ENCODE data around the gene SNX20. TPM values are rescaled to one million over a fixed set of nuclear protein-coding genes. Genes with fewer than 3 reads are reported as not detected.
A peak's percentile ranks its signal among the peaks of the same experiment; 100 is the strongest.

SNX20 gene
- total RNA-seq, 1 donor from 2014 or later, result not detected

- Histone ChIP-seq H3K27me3 (ENCODE audit: control insufficient read depth, insufficient read depth, low read length) (no peaks in the 10 kb centered on the region), H3K4me3 (ENCODE audit: low read depth, low read length) (no peak overlapping the region), H3K36me3 (ENCODE audit: control insufficient read depth, insufficient read depth, low read length) (no peaks in the 10 kb centered on the region)
- no peak for TF ChIP-seq CTCF (IDR thresholded peaks at IDR 0.05; ENCODE audit: insufficient read depth, low read length, poor library complexity, severe bottlenecking)
- no peak for DNase-seq (ENCODE audit: low read depth)
Observed at GRCh38 chr16:50680556-50680893, 587 bp downstream of the SNX20 start.

- Histone ChIP-seq H3K27me3 (ENCODE audit: control insufficient read depth, insufficient read depth, low read length) (no peaks in the 10 kb centered on the region), H3K4me3 (ENCODE audit: low read depth, low read length) (no peak overlapping the region), H3K36me3 (ENCODE audit: control insufficient read depth, insufficient read depth, low read length) (no peaks in the 10 kb centered on the region)
- no peak for TF ChIP-seq CTCF (IDR thresholded peaks at IDR 0.05; ENCODE audit: insufficient read depth, low read length, poor library complexity, severe bottlenecking)
- DNase-seq (ENCODE audit: low read depth), result no peak
Observed at GRCh38 chr16:50679676-50680555, 1.2 kb downstream of the SNX20 start.

GRCh38 chr16:50679266-50679665 is 1.8 kb downstream of the SNX20 start:
- Histone ChIP-seq H3K4me3 (ENCODE audit: low read depth, low read length) (no peak overlapping the region), H3K36me3 (ENCODE audit: control insufficient read depth, insufficient read depth, low read length) (no peaks in the 10 kb centered on the region), H3K27me3 (ENCODE audit: control insufficient read depth, insufficient read depth, low read length) (no peaks in the 10 kb centered on the region)
- no peak for DNase-seq (ENCODE audit: low read depth)
- TF ChIP-seq CTCF (IDR thresholded peaks at IDR 0.05; ENCODE audit: insufficient read depth, low read length, poor library complexity, severe bottlenecking), result no peak

- DNase-seq (ENCODE audit: low read depth), result no peak
- TF ChIP-seq CTCF (IDR thresholded peaks at IDR 0.05; ENCODE audit: insufficient read depth, low read length, poor library complexity, severe bottlenecking), result no peak
- Histone ChIP-seq H3K4me3 (ENCODE audit: low read depth, low read length) (no peak overlapping the region), H3K27me3 (ENCODE audit: control insufficient read depth, insufficient read depth, low read length) (peaks cover 2% of the 10 kb centered on the region), H3K36me3 (ENCODE audit: control insufficient read depth, insufficient read depth, low read length) (no peaks in the 10 kb centered on the region)
Observed at GRCh38 chr16:50678531-50678930, 2.6 kb downstream of the SNX20 start.

DNA sequence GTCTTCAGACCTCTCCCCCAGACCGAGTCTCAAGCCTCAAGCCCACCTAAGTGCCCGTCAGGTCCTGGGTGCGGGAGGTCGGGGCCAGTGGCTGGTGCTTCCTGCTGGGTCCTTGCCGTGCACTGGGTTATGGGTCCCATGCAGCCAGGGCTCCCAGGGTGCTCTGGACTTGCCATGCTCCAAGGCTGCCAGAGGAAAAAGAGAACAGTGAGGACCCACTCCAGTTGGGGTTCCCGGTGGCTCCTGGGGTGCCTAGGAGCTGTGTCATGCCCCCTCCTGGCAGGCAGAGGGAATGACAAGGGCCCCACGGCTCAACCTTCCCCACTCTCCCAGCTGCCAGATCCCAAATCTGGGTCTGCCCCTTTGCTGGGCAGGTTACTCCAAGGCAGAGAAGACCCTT is 3.8 kb downstream of the SNX20 start:
- H3K36me3 ChIP-seq (ENCODE audit: control insufficient read depth, insufficient read depth, low read length), result no peaks in the 10 kb centered on the region
- no peak for DNase-seq (ENCODE audit: low read depth)
- TF ChIP-seq CTCF (IDR thresholded peaks at IDR 0.05; ENCODE audit: insufficient read depth, low read length, poor library complexity, severe bottlenecking), result peak; percentile 28
- no peak overlapping the region for H3K4me3 ChIP-seq (ENCODE audit: low read depth, low read length)
- H3K27me3 ChIP-seq (ENCODE audit: control insufficient read depth, insufficient read depth, low read length), result peaks cover 2% of the 10 kb centered on the region
